ENCODE measurements around the gene ALOX5AP.

The ALOX5AP gene

DNA sequence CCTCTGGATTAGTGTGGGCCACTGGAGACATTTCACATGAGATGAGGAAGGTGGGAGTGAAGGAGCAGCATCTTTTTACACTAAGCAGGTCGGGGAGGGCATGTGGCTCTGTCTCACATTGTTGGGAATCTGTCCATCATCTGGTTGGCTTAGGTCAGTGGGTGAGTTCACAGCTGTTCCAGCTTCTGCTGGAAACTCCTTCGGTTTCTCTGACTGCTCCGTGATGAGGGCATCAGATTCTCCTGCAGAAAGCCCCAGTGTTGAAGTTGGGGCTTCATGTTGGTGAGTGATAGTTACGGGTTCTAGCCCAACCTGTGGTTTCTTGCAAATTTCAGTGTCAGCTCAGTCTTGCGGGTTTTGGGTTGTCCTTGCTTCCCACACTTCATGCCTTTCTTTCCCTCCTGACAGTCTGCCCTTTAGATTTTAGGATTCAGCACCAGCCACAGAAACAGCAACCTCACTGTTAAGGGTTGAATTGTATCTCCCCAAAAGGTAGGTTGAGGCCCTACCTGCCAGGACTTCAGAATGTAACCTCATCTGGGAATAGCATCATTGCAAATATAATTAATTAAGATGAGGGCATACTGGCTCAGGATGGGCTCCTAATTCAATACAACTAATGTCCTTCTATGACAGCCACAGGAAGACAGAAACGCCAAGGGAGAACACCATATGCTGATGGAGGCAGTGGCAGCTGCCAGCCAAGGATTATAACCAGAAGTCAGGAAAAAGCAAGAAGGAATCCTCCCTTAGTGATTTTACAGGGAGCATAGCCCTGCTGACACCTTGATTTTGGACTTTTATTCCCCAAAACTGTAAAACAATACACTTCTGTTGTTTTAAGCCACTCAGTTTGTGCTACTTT lies 7.6 kb upstream of the ALOX5AP start:
- H3K4me3 ChIP-seq (replicated peaks in 1 of 2; ENCODE audit: low read depth in 2 of 2, low read length in 2 of 2) = no peak overlapping the region
- DNase-seq (ENCODE audit: low read depth in 2 of 2) = no peak
- TF ChIP-seq, protein P1, sequence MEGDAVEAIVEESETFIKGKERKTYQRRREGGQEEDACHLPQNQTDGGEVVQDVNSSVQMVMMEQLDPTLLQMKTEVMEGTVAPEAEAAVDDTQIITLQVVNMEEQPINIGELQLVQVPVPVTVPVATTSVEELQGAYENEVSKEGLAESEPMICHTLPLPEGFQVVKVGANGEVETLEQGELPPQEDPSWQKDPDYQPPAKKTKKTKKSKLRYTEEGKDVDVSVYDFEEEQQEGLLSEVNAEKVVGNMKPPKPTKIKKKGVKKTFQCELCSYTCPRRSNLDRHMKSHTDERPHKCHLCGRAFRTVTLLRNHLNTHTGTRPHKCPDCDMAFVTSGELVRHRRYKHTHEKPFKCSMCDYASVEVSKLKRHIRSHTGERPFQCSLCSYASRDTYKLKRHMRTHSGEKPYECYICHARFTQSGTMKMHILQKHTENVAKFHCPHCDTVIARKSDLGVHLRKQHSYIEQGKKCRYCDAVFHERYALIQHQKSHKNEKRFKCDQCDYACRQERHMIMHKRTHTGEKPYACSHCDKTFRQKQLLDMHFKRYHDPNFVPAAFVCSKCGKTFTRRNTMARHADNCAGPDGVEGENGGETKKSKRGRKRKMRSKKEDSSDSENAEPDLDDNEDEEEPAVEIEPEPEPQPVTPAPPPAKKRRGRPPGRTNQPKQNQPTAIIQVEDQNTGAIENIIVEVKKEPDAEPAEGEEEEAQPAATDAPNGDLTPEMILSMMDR (IDR thresholded peaks at IDR 0.05; ENCODE audit: low read depth, low read length) = no peak

DNA sequence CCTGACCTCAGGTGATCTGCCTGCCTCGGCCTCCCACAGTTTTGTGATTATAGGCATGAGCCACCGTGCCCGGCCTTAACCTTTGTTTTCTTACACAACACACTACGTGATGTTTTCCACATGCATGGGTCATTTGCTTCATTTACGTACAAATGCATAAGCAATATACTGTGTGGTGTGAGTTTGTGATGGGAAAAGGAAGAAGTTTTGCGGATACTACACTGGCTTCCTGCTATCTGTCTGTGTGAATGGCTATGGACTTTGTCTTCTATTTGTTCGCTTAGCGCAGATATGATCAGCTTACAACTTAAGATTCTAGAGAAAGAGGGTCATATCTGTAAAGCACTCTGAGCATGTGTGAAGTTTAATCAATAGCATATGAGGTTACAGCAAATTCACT lies 5.5 kb upstream of the ALOX5AP start:
- DNase-seq (ENCODE audit: low read depth in 2 of 2) = no peak
- TF ChIP-seq, protein P1 (IDR thresholded peaks at IDR 0.05; ENCODE audit: low read depth, low read length) = no peak
- no peak overlapping the region for H3K4me3 ChIP-seq (replicated peaks in 1 of 2; ENCODE audit: low read depth in 2 of 2, low read length in 2 of 2)

DNA sequence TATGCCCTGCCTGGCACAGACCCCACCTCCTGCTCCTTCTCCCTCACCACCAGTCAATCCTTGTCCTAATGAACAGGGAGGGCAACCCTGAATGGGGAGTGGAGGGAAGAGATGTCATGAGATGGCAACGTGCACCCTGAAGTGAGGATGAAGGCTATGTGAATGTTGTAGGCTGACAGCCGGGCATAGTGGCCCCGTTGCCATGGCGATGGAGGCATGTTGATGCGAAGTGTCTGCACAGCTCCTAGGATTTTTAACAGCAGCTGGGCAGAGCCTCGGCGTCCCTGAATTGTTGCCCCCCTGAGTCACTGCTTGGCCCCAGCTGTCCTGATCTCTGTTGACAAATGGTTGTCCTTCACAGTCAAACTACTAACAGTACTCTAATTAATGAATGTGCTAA lies 4.8 kb upstream of the ALOX5AP start:
- TF ChIP-seq, protein P1 (IDR thresholded peaks at IDR 0.05; ENCODE audit: low read depth, low read length) = no peak
- no peak for DNase-seq (ENCODE audit: low read depth in 2 of 2)
- no peak overlapping the region for H3K4me3 ChIP-seq (replicated peaks in 1 of 2; ENCODE audit: low read depth in 2 of 2, low read length in 2 of 2)

DNA sequence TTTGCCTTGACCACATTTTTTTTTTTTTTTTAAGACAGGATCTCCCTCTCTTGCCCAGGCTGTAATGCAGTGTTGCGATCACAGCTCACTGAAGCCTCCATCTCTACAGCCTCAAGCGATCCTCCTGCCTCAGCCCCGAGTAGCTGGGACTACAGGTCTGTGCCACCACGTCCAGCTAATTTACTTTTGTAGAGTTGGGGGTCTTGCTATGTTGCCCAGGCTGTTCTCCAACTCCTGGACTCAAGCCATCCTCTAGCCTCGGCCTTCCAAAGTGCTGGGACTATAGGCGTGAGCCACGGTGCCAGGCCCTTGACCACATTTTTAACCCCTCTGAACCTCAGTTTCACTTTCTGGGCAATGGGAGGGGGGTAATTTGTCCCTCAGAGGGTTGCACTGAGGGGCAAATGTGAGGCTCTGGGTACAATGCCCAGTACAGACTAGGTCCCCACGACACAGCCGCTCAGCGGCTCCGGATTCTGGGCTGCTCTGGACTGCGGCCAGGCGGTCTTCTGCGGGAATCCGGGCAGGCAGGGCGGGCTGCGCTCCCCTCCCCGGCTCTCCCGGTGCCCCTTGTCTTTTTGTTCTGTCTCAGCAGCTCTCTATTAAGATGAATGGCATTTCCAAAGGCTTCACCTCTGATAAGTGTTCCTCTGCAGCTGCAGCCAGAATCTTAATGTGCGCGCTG lies 3.8 kb upstream of the ALOX5AP start:
- TF ChIP-seq, protein P1 (IDR thresholded peaks at IDR 0.05; ENCODE audit: low read depth, low read length) = no peak
- no peak for DNase-seq (ENCODE audit: low read depth in 2 of 2)

DNA sequence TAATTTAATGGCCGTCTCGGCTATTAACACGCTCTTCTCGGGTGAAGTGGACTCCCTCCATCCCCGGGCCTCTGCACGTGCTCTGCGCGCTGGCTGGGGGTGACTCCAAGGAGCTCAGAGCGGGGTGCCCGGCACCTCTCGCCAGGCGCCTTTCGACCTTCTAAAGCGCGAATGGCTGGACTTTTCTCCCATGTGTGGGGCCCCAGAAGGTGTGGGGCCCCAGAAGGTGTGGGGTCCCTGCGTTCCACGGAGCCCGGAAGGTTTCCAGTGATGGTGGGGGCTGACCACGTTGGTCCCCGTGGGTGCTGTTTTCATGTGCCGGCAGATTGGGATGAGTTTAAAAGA lies 3.3 kb upstream of the ALOX5AP start:
- TF ChIP-seq, protein P1 (IDR thresholded peaks at IDR 0.05; ENCODE audit: low read depth, low read length) = no peak
- no peak overlapping the region for H3K4me3 ChIP-seq (replicated peaks in 1 of 2; ENCODE audit: low read depth in 2 of 2, low read length in 2 of 2)
- no peak for DNase-seq (ENCODE audit: low read depth in 2 of 2)

More for the DNA sequence above, 3.8 kb upstream of the ALOX5AP start:
- no peak overlapping the region for H3K4me3 ChIP-seq (replicated peaks in 1 of 2; ENCODE audit: low read depth in 2 of 2, low read length in 2 of 2)

DNA sequence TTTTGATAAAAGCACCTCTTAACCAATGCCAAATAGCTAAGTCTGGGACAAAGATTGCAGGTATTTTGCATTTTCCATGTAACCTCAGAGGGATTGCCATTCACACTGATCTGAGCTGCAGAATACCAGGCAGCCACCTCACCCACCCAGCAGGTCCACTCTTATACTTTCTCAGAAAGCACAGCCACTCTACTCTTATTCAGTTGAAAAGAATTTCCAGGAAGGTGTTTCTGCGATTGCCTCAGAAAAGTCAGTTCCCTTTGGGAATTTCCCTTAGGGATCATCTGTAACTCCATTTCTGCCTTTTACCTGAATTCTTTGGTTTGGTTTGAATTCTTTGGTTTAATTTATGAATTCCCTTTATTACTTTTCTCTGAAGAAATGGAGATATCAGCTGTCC lies 904 bp upstream of the ALOX5AP start:
- no peak overlapping the region for H3K4me3 ChIP-seq (replicated peaks in 1 of 2; ENCODE audit: low read depth in 2 of 2, low read length in 2 of 2)
- peak in 1 of 2 donors; percentile 74 for DNase-seq (ENCODE audit: low read depth in 2 of 2)
- TF ChIP-seq, protein P1 (IDR thresholded peaks at IDR 0.05; ENCODE audit: low read depth, low read length) = no peak
